H1 (cell line): ENCODE results near the gene GRHL3. TPM values are rescaled to one million over a fixed set of nuclear protein-coding genes. Genes with fewer than 3 reads are reported as not detected.

Source experiments
- CTCF ChIA-PET: fragments of 300-600 bp; sonication (Branson Sonifier 250); formaldehyde crosslinking; loops from one replicate; lab custom pipeline; 2021; ENCODE audit not compliant: partially characterized antibody; lab: Charles Lee
- POLR2A ChIA-PET: fragments of 300-600 bp; sonication (Branson Sonifier 250); formaldehyde crosslinking; loops from one replicate; lab custom pipeline; 2021; ENCODE audit warnings: inconsistent platforms; ENCODE audit not compliant: partially characterized antibody; lab: Charles Lee
- DNase-seq, 2 experiments: peaks; one replicate each; pipeline versions ENCODE4 v3.0.0 to v3.0.0-alpha.2; 2010 to 2022; ENCODE audit warnings: low spot score in 2 of 2, low read depth in 1 of 2, mixed read lengths in 1 of 2
- FAIRE-seq: peaks from 2 replicates; lab custom pipeline; 2011; peaks lifted over from hg19 to GRCh38; lab: Jason Lieb, UNC
- H2AFZ ChIP-seq: 2 replicates; pipeline ENCODE4 v1.8.1; 2012; ENCODE audit warnings: low read length, inconsistent platforms
- H2AK5ac ChIP-seq: 2 replicates; pipeline ENCODE4 v1.6.1; 2013; ENCODE audit warnings: low read depth, low read length
- H2BK120ac ChIP-seq: replicated peaks from 2 replicates; pipeline ENCODE3; 2013; ENCODE audit warnings: low read depth, low read length, inconsistent platforms
- H2BK12ac ChIP-seq: 2 replicates; pipeline ENCODE4 v1.6.1; 2013; ENCODE audit warnings: low read depth, low read length
- H2BK15ac ChIP-seq: 2 replicates; pipeline ENCODE4 v1.6.1; 2013; ENCODE audit warnings: low read length
- H2BK20ac ChIP-seq: 2 replicates; pipeline ENCODE4 v1.6.1; 2013; ENCODE audit warnings: low read length
- H2BK5ac ChIP-seq: 2 replicates; pipeline ENCODE4 v1.6.1; 2013; ENCODE audit warnings: low read depth, low read length
- H3K14ac ChIP-seq: 2 replicates; pipeline ENCODE4 v1.6.1; 2013; ENCODE audit warnings: inconsistent platforms; ENCODE audit not compliant: insufficient read length
- H3K18ac ChIP-seq: 2 replicates; pipeline ENCODE4 v1.6.1; 2013; ENCODE audit warnings: low read length; ENCODE audit errors: extremely low read depth
- H3K23ac ChIP-seq: 2 replicates; pipeline ENCODE4 v1.6.1; 2013; ENCODE audit warnings: inconsistent platforms; ENCODE audit not compliant: insufficient read length
- H3K23me2 ChIP-seq: 2 replicates; pipeline ENCODE4 v1.6.1; 2013; ENCODE audit warnings: low read depth, low read length
- H3K27ac ChIP-seq: 2 replicates; pipeline ENCODE4 v1.6.1; 2011; ENCODE audit warnings: low read depth, low read length, inconsistent platforms
- H3K27me3 ChIP-seq, 4 experiments: replicated peaks in 1 of 4; 1 replicate in 1 of 4; 2 replicates in 3 of 4; pipeline versions ENCODE4 v1.6.1 to v1.8.1; 2011 to 2013; ENCODE audit warnings: low read length in 3 of 4, mild to moderate bottlenecking in 3 of 4, inconsistent platforms in 2 of 4, mixed read lengths in 2 of 4, moderate library complexity in 1 of 4; ENCODE audit not compliant: control insufficient read depth in 3 of 4, insufficient read depth in 3 of 4; ENCODE audit errors: extremely low read depth in 1 of 4
- H3K36me3 ChIP-seq, 4 experiments: 2 replicates each; pipeline versions ENCODE4 v1.6.1 to v1.8.1; 2011 to 2013; ENCODE audit warnings: mild to moderate bottlenecking in 4 of 4, low read length in 3 of 4, moderate library complexity in 2 of 4, control low read depth in 1 of 4, inconsistent platforms in 1 of 4; ENCODE audit not compliant: insufficient read depth in 4 of 4, control insufficient read depth in 2 of 4
- H3K4ac ChIP-seq: replicated peaks from 2 replicates; pipeline ENCODE3; 2013; ENCODE audit warnings: low read length, low read depth, mixed read lengths, inconsistent platforms; ENCODE audit not compliant: insufficient read length
- H3K4me1 ChIP-seq, 4 experiments: replicated peaks in 1 of 4; 1 replicate in 1 of 4; 2 replicates in 3 of 4; pipeline versions ENCODE4 v1.6.1 to v1.8.1; 2011 to 2013; ENCODE audit warnings: low read length in 3 of 4, inconsistent platforms in 2 of 4, mixed read lengths in 1 of 4; ENCODE audit not compliant: insufficient read depth in 4 of 4, control insufficient read depth in 3 of 4
- H3K4me2 ChIP-seq, 2 experiments: 2 replicates each; pipeline versions ENCODE4 v1.6.1 to v1.8.1; 2011 to 2013; ENCODE audit warnings: low read depth in 2 of 2, low read length in 2 of 2, control low read depth in 1 of 2, inconsistent platforms in 1 of 2, mild to moderate bottlenecking in 1 of 2; ENCODE audit not compliant: insufficient read depth in 1 of 2
- H3K4me3 ChIP-seq, 4 experiments: fragments of 200-600, 300-600 bp in 1 of 4; sonication (generic), shearing (Covaris generic), sonication (Bioruptor Twin) in 1 of 4; 2 replicates each; pipeline versions ENCODE4 v1.5.1 to v1.8.1; 2011 to 2016; ENCODE audit warnings: low read length in 4 of 4, low read depth in 3 of 4, control low read depth in 2 of 4, inconsistent platforms in 2 of 4, mild to moderate bottlenecking in 2 of 4, mixed read lengths in 1 of 4, moderate library complexity in 1 of 4; ENCODE audit not compliant: insufficient read depth in 2 of 4; ENCODE audit errors: extremely low read depth in 1 of 4
- H3K56ac ChIP-seq: replicated peaks from 2 replicates; pipeline ENCODE3; 2013; ENCODE audit warnings: low read depth, mild to moderate bottlenecking, mixed read lengths, low read length, inconsistent platforms; ENCODE audit not compliant: insufficient read length
- H3K79me1 ChIP-seq: 2 replicates; pipeline ENCODE4 v1.6.1; 2013; ENCODE audit warnings: low read depth, low read length, control low read depth
- H3K79me2 ChIP-seq, 2 experiments: 2 replicates each; pipeline versions ENCODE4 v1.6.1 to v1.8.1; 2012 to 2013; ENCODE audit warnings: low read length in 2 of 2, mild to moderate bottlenecking in 2 of 2, inconsistent platforms in 1 of 2; ENCODE audit not compliant: insufficient read depth in 2 of 2, control insufficient read depth in 1 of 2
- H3K9ac ChIP-seq, 4 experiments: replicated peaks in 1 of 4; 1 replicate in 1 of 4; 2 replicates in 3 of 4; pipeline versions ENCODE4 v1.6.1 to v1.8.1; 2011 to 2013; ENCODE audit warnings: low read depth in 3 of 4, low read length in 3 of 4, control low read depth in 2 of 4, mild to moderate bottlenecking in 2 of 4, moderate library complexity in 2 of 4, inconsistent platforms in 1 of 4; ENCODE audit errors: extremely low read depth in 1 of 4
- H3K9me3 ChIP-seq, 2 experiments: 2 replicates each; pipeline versions ENCODE4 v1.6.1 to v1.8.1; 2012 to 2013; ENCODE audit warnings: mild to moderate bottlenecking in 2 of 2, moderate library complexity in 2 of 2, control low read depth in 1 of 2, inconsistent platforms in 1 of 2, low read depth in 1 of 2, low read length in 1 of 2, mixed read lengths in 1 of 2; ENCODE audit not compliant: insufficient read depth in 2 of 2
- H4K20me1 ChIP-seq, 2 experiments: replicated peaks in 1 of 2; 2 replicates each; pipeline versions ENCODE3 to v1.8.1; 2011 to 2013; ENCODE audit warnings: inconsistent platforms in 2 of 2, low read length in 2 of 2, mild to moderate bottlenecking in 1 of 2; ENCODE audit not compliant: insufficient read depth in 2 of 2, control insufficient read depth in 1 of 2
- H4K5ac ChIP-seq: 2 replicates; pipeline ENCODE4 v1.6.1; 2013; ENCODE audit warnings: low read length, low read depth, mixed read lengths, inconsistent platforms; ENCODE audit not compliant: insufficient read length
- H4K8ac ChIP-seq: 2 replicates; pipeline ENCODE4 v1.8.0; 2013; ENCODE audit warnings: mild to moderate bottlenecking, moderate library complexity, low read length, inconsistent platforms; ENCODE audit not compliant: insufficient read depth; ENCODE audit errors: extremely low read depth
- H4K91ac ChIP-seq: replicated peaks from 2 replicates; pipeline ENCODE3; 2013; ENCODE audit warnings: low read length, mixed read lengths, inconsistent platforms; ENCODE audit not compliant: insufficient read length
- KDM1A ChIP-seq: fragments of 200-600, 300-600 bp; sonication (generic); IDR thresholded peaks from 2 replicates; pipeline ENCODE4 v1.7.1; 2016; ENCODE audit warnings: mild to moderate bottlenecking, low read length, borderline replicate concordance
- SAP30 ChIP-seq: fragments of 300-600 bp; sonication (generic); IDR thresholded peaks from 2 replicates; pipeline ENCODE4 v1.7.1; 2012; ENCODE audit warnings: low read length, moderate library complexity, mild to moderate bottlenecking, inconsistent platforms; ENCODE audit not compliant: insufficient read depth, insufficient replicate concordance
- WGBS, 2 experiments: shearing (Covaris generic) in 1 of 2; methylation state at CpG; one replicate each; pipeline versions ENCODE4 v1.1.6 to v1.1.7; 2013 to 2015; ENCODE audit warnings: low lambda C conversion rate in 2 of 2, mixed read lengths in 2 of 2, inconsistent platforms in 1 of 2, low coverage in 1 of 2, missing lambda C conversion rate in 1 of 2; ENCODE audit not compliant: insufficient replicate concordance in 2 of 2, insufficient coverage in 1 of 2, insufficient read length in 1 of 2; ENCODE audit errors: extremely low coverage in 1 of 2, missing lambda C conversion rate in 1 of 2; 5-methylcytosine and 5-hydroxymethylcytosine counted together
- polyA plus RNA-seq, 7 experiments: library from polyadenylated mRNA; depleted of rRNA in 3 of 7; stranded (reverse) in 5 of 7; unstranded in 2 of 7; fragments of >200 nt in 5 of 7; fragments of 200-250 nt in 2 of 7; gene quantifications; 1 replicate in 5 of 7; 2 replicates in 1 of 7; 4 replicates in 1 of 7; pipeline versions ENCODE4 v1.2.1 to v1.2.3, GENCODE V29; 2011 to 2013; ENCODE audit warnings: missing spikeins in 2 of 7, mixed read lengths in 2 of 7
- total RNA-seq: library from RNA; stranded (reverse); fragmentation: NEBNext Ultra II Directional; extraction: Animal tissue kit (Norgen Biotek cat#: 25700); gene quantifications from 2 replicates; pipeline ENCODE4 v1.2.1, GENCODE V29; 2021

The GRHL3 gene
- total and polyA plus RNA-seq, 2 of the 8 experiments (the other 6 are each of a cell fraction or from before 2014, with no cell fraction given): 0.80 to 1.8 TPM

GRCh38 chr1:24292887-24293286 is 26.3 kb upstream of the GRHL3 start:
- no peaks in the 10 kb centered on the region for H4K20me1 ChIP-seq
- no peak overlapping the region for H2BK15ac ChIP-seq
- H3K9me3 ChIP-seq: no peaks in the 10 kb centered on the region
- no peaks in the 10 kb centered on the region for H3K27me3 ChIP-seq
- no peak overlapping the region for H3K18ac ChIP-seq
- no peak overlapping the region for H3K4me2 ChIP-seq
- no peaks in the 10 kb centered on the region for H3K23me2 ChIP-seq
- H3K23ac ChIP-seq: no peak overlapping the region
- H3K56ac ChIP-seq: no peak overlapping the region
- no peak overlapping the region for H4K8ac ChIP-seq
- no peak overlapping the region for H2BK12ac ChIP-seq
- H4K5ac ChIP-seq: no peak overlapping the region
- H3K9ac ChIP-seq: no peak overlapping the region
- H3K4me1 ChIP-seq: peaks cover 2 to 18% (median 7%) of the 10 kb centered on the region in 4 experiments; a peak in 6 of 7 replicates
- DNase-seq (no peak), FAIRE-seq (no peak)
- H3K79me2 ChIP-seq: no peaks in the 10 kb centered on the region
- no peak overlapping the region for H3K14ac ChIP-seq
- H3K79me1 ChIP-seq: no peaks in the 10 kb centered on the region
- H2BK120ac ChIP-seq: no peak overlapping the region
- H2AK5ac ChIP-seq: no peak overlapping the region
- H2AFZ ChIP-seq: no peak overlapping the region
- no peaks in the 10 kb centered on the region for H3K36me3 ChIP-seq
- H3K4me3 ChIP-seq: no peak overlapping the region
- H3K4ac ChIP-seq: no peak overlapping the region
- no peak overlapping the region for H2BK5ac ChIP-seq
- POLR2A ChIA-PET: no interaction called here
- TF ChIP-seq KDM1A: 0 out of 2 replicates have a peak, but pooled peaks have one; percentile 18
- TF ChIP-seq SAP30: no peak
- WGBS, 2 experiments: 98% methylated on average over 9 of the region's 9 CpGs; no CpG with 5 or more reads in 1 of the 2 experiments
- no peak overlapping the region for H2BK20ac ChIP-seq
- no peak overlapping the region for H3K27ac ChIP-seq
- H4K91ac ChIP-seq: no peak overlapping the region
- CTCF ChIA-PET: interaction anchor here (0.6 to 2.6 kb wide), 5 partner anchors 9 to 98 kb away, joined by 3 to 8 read pairs (median 4); no protein-coding TSS in a partner anchor
